AG09319 (cell line): ENCODE measurements around the gene GPR152.

Source experiments
- DNase-seq: peaks from one replicate; pipeline ENCODE4 v3.0.0-alpha.2; 2010; ENCODE audit warnings: low read depth; ENCODE audit errors: extremely low read depth
- TF ChIP-seq, protein P1 (sequence below): IDR thresholded peaks from 2 replicates; pipeline ENCODE4 v1.5.1; 2011; ENCODE audit warnings: low read depth, mild to moderate bottlenecking, inconsistent platforms, low read length, moderate library complexity

GPR152 gene

GRCh38 chr11:67497656-67498291 lies 45.2 kb upstream of the GPR152 start:
- TF ChIP-seq, protein P1, sequence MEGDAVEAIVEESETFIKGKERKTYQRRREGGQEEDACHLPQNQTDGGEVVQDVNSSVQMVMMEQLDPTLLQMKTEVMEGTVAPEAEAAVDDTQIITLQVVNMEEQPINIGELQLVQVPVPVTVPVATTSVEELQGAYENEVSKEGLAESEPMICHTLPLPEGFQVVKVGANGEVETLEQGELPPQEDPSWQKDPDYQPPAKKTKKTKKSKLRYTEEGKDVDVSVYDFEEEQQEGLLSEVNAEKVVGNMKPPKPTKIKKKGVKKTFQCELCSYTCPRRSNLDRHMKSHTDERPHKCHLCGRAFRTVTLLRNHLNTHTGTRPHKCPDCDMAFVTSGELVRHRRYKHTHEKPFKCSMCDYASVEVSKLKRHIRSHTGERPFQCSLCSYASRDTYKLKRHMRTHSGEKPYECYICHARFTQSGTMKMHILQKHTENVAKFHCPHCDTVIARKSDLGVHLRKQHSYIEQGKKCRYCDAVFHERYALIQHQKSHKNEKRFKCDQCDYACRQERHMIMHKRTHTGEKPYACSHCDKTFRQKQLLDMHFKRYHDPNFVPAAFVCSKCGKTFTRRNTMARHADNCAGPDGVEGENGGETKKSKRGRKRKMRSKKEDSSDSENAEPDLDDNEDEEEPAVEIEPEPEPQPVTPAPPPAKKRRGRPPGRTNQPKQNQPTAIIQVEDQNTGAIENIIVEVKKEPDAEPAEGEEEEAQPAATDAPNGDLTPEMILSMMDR, result no peak
- DNase-seq, result no peak

- TF ChIP-seq, protein P1, result no peak
- no peak for DNase-seq
Observed at GRCh38 chr11:67496113-67496512, 43.6 kb upstream of the GPR152 start.

- TF ChIP-seq, protein P1, result no peak
- DNase-seq, result no peak
Observed at GRCh38 chr11:67495234-67496005, 42.9 kb upstream of the GPR152 start.

DNA sequence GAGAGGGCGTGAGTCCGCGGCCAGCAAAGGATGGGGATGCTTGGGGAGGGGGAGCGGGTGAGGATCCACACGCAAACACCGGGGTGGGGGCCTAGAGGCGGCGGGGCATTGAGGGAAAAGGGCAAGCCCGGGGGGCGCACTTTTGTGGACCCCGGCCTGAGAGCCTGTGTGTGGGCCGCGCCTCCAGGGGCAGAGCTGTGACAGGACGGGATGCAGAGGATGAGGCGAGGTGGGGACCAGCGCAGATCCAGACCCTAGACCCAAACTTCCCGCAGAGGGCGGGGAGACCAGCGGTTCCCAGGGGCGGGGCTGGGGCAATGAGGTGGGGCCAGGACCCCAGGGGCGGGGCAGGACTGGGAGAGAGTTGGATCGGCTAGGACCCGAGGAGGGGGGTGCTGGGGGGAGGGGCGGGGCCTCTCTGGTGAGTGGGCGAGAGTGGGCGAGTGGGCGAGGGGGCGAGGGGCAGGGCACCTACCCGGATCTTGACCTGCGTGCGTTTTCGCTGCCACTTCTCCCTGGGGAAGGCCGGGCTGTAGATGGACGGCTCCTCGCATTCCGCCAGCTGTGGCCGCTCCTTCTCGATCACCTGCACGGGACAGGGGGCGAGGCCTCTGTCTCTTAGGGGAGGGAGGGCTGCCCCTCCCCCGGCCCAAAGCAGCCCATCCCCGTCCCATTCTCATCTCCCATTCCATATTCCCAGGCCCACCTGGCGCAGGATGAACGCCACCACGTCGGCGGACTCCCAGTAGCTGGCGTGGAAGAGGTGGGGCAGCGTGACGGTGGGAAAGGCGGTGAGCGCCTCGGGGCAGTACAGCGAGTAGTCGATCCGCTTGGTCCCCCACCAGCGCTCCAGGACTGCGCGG lies 42.1 kb upstream of the GPR152 start:
- TF ChIP-seq, protein P1, result no peak
- no peak for DNase-seq

DNA sequence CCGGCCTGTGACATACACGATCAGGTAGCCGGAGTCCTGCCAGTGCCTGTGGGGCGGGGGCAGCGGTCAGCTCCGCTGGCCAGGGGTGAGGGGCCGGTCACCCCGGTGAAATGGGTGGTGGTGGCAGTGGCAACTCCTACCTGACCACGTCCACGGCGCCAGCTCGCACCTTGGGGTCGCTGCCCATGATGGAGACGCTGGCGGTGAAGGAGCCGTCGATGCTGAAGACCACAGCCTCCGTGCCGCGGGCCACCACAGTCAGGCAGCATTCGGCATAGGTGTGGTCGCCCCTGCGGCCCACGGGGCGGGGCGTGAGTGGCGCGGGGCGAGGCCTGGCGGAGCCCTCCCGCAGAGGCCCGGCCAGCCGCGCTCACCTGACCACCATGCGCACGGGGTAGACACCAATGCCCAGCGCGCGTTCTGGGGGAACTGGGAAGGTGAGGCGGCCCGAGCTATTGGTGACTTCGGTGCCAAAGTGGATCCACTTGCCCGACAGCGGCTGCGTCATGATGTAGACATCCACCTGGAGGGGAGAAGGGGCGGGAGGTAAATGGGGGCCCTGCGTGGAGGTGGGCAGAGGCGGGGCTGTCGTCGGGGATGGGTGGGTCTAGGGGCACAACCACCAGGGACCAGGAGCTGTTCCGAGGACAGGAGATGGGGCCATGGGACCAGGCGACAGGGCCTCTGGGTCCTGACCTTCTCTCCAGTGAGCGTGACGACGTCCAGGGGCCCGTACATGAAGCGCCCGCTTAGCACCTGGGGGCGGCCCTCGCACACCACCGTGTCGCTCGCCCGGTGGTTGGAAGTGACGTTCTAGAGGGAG lies 41.2 kb upstream of the GPR152 start:
- TF ChIP-seq, protein P1, result no peak
- no peak for DNase-seq

DNA sequence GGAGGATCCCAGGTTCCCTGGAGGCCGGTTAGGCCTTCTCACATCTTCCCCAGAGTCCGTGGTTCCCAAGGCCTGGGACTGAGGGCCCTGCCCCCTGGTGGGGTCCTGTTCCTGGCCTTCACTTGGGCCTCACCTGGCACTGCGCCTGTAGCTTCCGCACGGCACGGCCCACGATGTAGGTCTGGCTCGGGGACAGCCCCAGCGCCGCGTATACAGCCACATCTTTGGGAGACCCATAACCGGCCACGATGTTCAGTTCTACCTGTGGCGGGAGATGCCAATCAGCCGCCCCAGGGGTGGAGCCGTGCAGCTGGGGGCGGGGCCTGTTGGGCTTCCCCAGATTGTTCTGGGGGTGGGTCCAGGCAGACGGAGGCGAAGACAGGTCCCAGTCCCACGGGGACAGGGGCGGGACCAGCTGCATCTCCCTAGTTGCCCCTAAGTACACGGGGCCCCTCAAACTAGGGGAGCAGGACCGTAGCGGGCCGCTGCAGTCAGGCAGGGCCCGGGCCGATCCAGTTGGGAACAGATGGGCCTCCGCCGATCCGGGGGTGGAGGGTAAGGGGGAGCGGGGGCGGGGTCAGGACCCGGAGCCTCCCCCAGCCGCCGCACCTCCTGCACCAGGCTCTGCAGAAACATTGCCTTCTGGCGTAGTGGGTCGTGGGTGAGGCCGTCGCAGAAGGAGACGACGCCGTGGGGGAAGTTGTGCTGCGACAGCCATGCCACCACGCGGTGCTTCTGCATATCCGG lies 40.4 kb upstream of the GPR152 start:
- TF ChIP-seq, protein P1, result no peak
- no peak for DNase-seq
